ENCODE data around the gene TBX1. TPM values are rescaled to one million over a fixed set of nuclear protein-coding genes. Genes with fewer than 3 reads are reported as not detected.

TBX1 gene
- polyA plus RNA-seq, 1 donor (not counting 4 experiments of a cell fraction or from before 2014, with no cell fraction given), result 0.10 TPM

DNA sequence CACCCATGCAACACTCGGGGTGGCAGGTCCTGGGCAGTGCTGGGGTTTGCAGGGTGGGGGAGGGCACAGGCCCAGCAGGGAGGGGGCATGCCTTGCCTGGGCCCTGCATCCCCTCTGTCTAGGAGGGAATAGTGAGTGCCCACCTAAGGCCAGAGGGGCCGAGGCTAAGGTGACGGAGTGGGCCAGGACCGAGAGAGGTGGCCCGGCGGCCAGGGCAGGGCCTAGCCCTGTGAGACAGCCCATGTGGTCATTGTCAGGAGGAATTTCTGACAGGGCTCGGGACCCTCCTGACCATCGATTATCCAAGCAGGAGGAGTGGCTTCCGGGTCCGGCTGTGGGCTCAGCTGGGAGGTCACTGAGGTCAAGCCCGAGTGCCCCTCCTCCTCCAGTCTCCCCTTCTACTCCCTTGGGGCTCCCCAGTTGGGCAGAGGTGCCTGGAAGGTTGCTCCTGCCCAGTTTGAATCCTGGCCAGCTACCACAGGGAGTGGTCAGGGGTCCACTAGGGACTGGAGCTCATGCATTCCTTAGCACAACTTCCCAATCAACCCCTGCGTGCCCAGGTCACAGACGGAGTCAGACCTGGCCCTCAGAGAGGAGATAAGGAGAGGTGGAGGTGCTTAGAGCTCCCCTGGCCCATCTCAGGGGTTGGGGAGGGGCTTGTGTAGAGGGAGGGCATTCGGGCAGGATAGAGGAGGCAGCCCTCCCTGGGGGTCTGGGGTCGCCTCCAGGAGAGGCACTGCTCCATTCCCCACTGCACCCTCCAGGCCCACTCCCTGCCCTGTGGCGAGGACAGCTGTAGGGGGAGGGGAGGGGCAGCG, 22.5 kb upstream of the TBX1 start:
- no peak for FAIRE-seq
- no peak overlapping the region for H2AFZ ChIP-seq (ENCODE audit: control insufficient read depth, low read length)
- H3K27me3 ChIP-seq (ENCODE audit: control insufficient read depth, extremely low read depth, insufficient read depth, low read length), result no peaks in the 10 kb centered on the region
- TF ChIP-seq CTCF (optimal IDR thresholded peaks at IDR 0.05 in 1 of 3, IDR thresholded peaks at IDR 0.05 in 1 of 3, conservative IDR thresholded peaks at IDR 0.05 in 1 of 3; ENCODE audit: extremely low read depth in 1 of 3, insufficient read depth in 2 of 3, low read length in 3 of 3), result no peak
- TF ChIP-seq EZH2 (IDR thresholded peaks at IDR 0.05; ENCODE audit: low read length), result no peak
- no peak overlapping the region for H3K4me2 ChIP-seq (ENCODE audit: control insufficient read depth, extremely low read depth, insufficient read depth, low read depth, low read length)
- H4K20me1 ChIP-seq (ENCODE audit: control insufficient read depth, extremely low read depth, insufficient read depth, low read length), result peaks cover 5% of the 10 kb centered on the region
- no peak for DNase-seq (ENCODE audit: low read depth, low spot score)
- H3K9me1 ChIP-seq (ENCODE audit: control insufficient read depth, extremely low read depth, insufficient read depth, low read length), result no peaks in the 10 kb centered on the region
- H3K9ac ChIP-seq (ENCODE audit: control insufficient read depth, extremely low read depth, insufficient read depth, low read length), result no peak overlapping the region
- no peaks in the 10 kb centered on the region for H3K36me3 ChIP-seq (ENCODE audit: control insufficient read depth in 2 of 2, extremely low read depth in 1 of 2, insufficient read depth in 2 of 2, low read length in 2 of 2)
- H3K4me3 ChIP-seq (ENCODE audit: control insufficient read depth in 2 of 3, extremely low read depth in 1 of 3, insufficient read depth in 2 of 3, low read depth in 1 of 3, low read length in 3 of 3), result no peak overlapping the region
- no peaks in the 10 kb centered on the region for H3K4me1 ChIP-seq (ENCODE audit: control insufficient read depth, extremely low read depth, insufficient read depth, low read length)
- dilution Hi-C loops (cut with MboI; ENCODE audit: extremely low pct_ligation_motif_present, low sequenced_read_pairs), result no loop called here
- H3K27ac ChIP-seq (ENCODE audit: control insufficient read depth, insufficient read depth, low read length), result no peak overlapping the region
- no peaks in the 10 kb centered on the region for H3K9me3 ChIP-seq (ENCODE audit: control insufficient read depth, low read depth, low read length)
- H3K79me2 ChIP-seq (ENCODE audit: control insufficient read depth, insufficient read depth, low read length), result no peaks in the 10 kb centered on the region

DNA sequence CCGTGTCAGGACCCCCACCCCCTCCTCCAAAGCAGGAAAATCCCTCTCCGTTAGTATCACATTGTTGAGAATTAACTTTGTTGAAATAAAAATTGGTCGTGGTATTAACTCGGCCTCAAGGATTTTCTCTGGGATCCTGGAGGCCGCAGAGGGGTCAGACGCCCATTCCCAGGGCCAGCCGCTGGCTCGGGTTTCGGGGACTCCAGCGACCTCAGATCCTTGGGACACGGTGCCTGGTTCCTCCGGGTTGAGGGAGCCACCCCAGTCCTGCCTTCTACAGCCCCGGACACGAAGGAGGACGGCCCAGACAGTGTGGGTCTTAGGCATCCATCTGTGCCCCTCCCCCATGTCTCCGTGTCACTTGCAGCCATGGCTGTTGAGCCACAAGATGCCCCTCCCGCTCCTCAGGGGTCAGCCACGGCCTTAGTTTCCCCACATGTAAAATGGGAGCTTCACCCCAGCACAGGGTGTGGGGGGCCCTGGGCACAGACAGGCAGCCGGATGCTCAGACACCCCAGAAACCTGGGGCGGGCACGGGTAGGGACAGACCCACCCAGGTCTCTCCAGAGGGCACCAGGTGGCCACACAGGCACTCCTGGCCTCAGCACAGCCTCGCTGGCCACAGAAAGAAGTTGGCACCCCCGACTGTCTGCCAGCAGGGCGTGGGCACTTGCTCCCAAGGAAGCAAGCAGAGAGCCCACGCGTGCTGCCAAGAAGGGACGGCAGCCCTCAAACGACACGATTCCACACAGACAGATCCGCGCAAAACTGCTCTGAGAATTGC, 21.7 kb upstream of the TBX1 start:
- Histone ChIP-seq H3K9me3 (ENCODE audit: control insufficient read depth, low read depth, low read length) (no peaks in the 10 kb centered on the region), H3K9me1 (ENCODE audit: control insufficient read depth, extremely low read depth, insufficient read depth, low read length) (no peaks in the 10 kb centered on the region), H2AFZ (ENCODE audit: control insufficient read depth, low read length) (no peak overlapping the region), H3K4me3 (ENCODE audit: control insufficient read depth in 2 of 3, extremely low read depth in 1 of 3, insufficient read depth in 2 of 3, low read depth in 1 of 3, low read length in 3 of 3) (no peak overlapping the region), H3K9ac (ENCODE audit: control insufficient read depth, extremely low read depth, insufficient read depth, low read length) (no peak overlapping the region), H3K4me2 (ENCODE audit: control insufficient read depth, extremely low read depth, insufficient read depth, low read depth, low read length) (no peak overlapping the region), H3K27me3 (ENCODE audit: control insufficient read depth, extremely low read depth, insufficient read depth, low read length) (no peaks in the 10 kb centered on the region), H3K36me3 (ENCODE audit: control insufficient read depth in 2 of 2, extremely low read depth in 1 of 2, insufficient read depth in 2 of 2, low read length in 2 of 2) (no peaks in the 10 kb centered on the region), H4K20me1 (ENCODE audit: control insufficient read depth, extremely low read depth, insufficient read depth, low read length) (peaks cover 5% of the 10 kb centered on the region), H3K79me2 (ENCODE audit: control insufficient read depth, insufficient read depth, low read length) (no peaks in the 10 kb centered on the region), H3K4me1 (ENCODE audit: control insufficient read depth, extremely low read depth, insufficient read depth, low read length) (no peaks in the 10 kb centered on the region), H3K27ac (ENCODE audit: control insufficient read depth, insufficient read depth, low read length) (no peak overlapping the region)
- DNase-seq (ENCODE audit: low read depth, low spot score) (no peak), FAIRE-seq (no peak)
- no peak for TF ChIP-seq EZH2 (IDR thresholded peaks at IDR 0.05; ENCODE audit: low read length)
- no peak for TF ChIP-seq CTCF (optimal IDR thresholded peaks at IDR 0.05 in 1 of 3, IDR thresholded peaks at IDR 0.05 in 1 of 3, conservative IDR thresholded peaks at IDR 0.05 in 1 of 3; ENCODE audit: extremely low read depth in 1 of 3, insufficient read depth in 2 of 3, low read length in 3 of 3)
- dilution Hi-C loops (cut with MboI; ENCODE audit: extremely low pct_ligation_motif_present, low sequenced_read_pairs), result no loop called here

All from keratinocyte (primary cell).